HG03064 (cell line): ENCODE data around the gene NDUFS4.
"Not testable (repeated sequence)": the region's sequence is repeated elsewhere in the genome, so short reads cannot be mapped to it uniquely, and the experiment has no call there.

Source experiments
- ATAC-seq: cut with Tn5 transposase; IDR thresholded peaks from one replicate; pipeline ENCODE4 v1.9.1; 2021; ENCODE audit warnings: low read depth; ENCODE audit not compliant: unreplicated experiment

Gene NDUFS4

DNA sequence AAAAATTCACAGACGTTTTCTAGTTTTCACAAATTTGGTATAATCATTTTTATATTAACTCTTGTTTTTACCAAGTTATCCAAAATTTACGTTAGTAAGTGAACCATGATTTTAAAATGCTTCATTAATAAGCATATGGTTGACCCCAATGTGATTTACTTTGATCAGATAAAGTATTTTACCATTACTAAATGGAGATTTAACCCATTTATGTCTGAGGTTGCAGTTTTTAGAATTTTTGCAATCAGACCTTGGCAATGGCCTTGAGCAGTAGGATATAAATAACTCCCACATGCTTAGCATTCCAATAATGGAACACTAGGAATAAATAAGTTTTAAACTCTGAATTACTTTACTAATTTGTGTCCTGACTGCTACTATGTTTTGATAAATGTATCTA, 84.6 kb downstream of the NDUFS4 start:
- no peak for ATAC-seq

DNA sequence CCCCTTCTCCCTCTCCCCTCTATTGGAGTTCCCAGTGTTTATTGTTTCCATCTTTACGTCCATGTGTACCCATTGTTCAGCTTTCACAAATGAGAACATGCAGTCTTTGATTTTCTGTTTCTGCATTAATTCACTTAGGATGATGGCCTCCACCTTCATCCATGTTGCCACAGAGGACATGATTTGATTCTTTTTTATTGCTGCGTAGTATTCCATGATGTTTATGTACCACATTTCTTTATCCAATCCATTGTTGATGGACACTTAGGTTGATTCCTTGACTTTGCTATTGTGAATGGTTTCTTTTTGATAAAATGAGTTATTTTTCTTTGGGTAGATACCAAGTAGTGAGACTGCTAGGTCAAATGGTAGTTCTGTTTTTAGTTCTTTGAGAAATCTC, 88.9 kb downstream of the NDUFS4 start:
- ATAC-seq: no peak

DNA sequence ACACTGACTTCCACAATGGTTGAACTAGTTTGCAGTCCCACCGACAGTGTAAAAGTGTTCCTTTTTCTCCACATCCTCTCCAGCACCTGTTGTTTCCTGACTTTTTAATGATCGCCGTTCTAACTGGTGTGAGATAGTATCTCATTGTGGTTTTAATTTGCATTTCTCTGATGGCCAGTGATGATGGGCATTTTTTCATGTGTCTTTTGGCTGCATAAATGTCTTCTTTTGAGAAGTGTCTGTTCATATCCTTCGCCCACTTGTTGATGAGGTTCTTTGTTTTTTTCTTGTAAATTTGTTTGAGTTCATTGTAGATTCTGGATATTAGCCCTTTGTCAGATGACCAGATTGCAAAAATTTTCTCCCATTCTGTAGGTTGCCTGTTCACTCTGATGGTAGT, 100.1 kb downstream of the NDUFS4 start:
- ATAC-seq: not testable (repeated sequence)

DNA sequence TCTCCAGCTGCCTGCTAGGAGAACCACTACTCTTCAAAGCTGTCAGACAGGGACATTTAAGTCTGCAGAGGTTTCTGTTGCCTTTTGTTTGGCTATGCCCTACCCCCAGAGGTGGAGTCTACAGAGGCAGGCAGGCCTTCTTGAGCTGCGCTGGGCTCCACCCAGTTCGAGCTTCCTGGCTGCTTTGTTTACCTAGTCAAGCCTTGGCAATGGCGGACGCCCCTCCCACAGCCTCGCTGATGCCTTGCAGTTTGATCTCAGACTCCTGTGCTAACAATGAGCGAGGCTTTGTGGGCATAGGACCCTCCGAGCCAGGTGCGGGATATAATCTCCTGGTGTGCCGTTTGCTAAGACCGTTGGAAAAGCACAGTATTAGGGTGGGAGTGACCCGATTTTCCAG, 104.9 kb downstream of the NDUFS4 start:
- ATAC-seq: not testable (repeated sequence)

DNA sequence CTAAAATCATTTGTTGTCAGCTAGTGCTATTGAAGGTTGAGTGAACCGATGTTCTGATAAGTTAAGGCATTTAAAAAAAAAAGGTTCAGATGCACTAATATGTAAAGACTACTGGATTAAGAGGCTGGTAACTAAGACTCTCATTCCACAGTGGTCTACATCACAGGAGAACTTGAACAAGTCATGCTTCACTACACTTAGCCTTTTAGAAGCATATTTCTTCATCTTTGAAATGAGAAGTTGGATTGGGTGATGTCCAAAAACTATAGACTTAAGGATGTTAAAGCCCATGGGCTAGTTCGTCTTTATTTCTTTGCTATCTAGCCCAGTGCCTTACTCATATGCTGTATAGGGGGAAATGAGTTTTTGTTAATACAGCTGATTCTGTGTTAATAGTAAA, 107.2 kb downstream of the NDUFS4 start:
- no peak for ATAC-seq

DNA sequence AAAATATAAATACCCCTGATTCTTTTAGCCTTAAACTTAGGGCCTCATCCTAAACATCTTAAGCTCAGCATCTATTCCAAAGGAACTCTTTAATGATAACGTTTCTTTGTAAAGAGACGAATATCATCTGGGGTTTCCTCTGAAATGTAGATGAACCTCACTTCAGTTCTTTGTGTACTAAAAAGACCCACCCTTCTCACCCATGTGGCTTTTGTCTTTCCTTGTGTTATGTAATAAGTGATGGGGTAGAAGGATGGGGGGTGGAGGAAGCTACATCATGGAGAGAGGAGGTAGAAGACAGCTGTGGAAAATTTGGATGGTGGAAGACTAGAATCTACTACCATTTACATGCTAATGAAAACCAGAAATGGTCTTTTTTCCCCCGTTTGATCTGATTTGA, 111.0 kb downstream of the NDUFS4 start:
- ATAC-seq: no peak

DNA sequence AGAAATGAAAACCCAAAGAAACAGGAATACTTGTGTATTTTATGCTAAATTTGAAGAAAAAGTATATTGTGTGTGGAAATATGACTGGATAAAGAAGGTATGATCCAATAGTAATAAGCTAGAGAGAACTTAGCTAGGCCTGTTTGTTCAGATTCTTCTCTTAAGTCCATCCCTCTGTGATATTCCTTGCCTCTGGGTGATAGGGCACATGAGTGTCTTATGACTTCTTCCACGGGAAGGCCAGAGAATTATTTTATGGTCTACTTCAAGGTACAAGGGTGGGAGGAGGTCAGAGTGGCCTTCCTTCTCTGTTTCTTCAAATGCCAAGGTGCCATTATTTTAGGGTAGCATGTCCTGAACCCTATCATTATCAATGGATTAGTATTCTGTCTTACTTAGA, 113.7 kb downstream of the NDUFS4 start:
- no peak for ATAC-seq

DNA sequence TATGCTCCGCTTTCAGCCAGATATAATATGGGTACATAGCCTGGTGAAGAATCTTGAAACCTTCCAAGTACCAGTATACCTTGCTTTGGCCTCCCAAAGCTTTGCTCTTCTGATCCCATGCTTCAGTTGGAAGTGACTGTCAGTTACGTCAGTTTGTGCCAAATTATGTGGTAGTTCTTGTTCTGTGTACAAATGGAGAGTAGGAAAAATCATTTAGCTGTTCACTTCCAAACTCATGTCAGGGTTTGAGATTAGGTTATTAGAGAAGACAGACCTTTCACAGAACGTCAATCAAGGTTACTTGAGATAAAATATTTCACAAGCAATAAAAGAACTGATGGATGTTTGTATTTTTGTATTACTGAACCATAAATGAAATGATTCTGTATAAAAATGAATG, 117.2 kb downstream of the NDUFS4 start:
- ATAC-seq: no peak

DNA sequence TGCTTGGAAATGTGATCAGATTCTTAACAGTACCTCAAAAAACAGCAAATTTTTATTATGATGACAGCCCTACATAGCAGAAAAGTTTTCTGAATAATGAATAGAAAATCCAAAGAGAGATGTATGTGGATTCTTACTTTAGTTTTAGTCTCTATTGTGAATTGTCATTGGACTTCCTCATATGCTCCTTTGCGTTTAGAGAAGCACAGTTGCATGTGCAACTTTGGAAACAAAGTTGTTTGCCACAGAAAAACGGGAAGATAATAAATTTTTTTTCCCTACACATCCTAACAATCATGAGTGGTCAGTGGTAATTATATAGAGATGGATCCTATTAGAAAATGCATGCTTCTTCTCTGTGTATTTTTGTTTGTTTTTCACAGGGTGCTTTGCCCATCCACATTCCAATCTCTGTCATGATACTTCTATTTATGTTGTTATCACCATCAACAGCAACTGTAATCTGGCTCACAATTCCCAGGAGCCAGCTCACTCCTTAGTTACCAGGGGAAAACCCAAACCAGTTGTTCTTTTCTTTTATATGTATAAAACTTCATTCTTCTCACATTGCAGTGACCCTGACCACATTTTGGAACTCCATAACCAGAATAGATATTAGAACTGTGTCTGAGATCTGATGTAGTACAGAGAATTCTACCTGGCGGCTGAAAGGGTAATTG, 118.7 kb downstream of the NDUFS4 start:
- no peak for ATAC-seq

DNA sequence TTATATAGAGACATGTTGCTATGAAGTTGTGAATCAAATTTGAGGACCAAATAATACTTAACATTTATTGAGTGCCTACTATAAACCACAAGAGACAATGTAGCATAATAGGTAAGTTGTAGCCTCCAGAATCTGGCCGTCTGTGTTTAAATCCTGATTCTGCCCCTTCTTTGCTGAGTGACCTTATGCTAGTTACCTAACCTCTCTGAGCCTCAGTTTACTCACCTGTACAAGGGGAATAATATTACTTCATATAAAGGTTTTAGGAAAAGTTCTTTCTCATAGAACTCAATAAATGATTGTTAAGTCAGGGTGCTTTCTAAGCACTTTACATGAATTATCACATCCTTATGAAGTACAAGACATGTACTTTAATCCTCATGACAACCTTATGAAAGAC, 120.6 kb downstream of the NDUFS4 start:
- ATAC-seq: no peak

DNA sequence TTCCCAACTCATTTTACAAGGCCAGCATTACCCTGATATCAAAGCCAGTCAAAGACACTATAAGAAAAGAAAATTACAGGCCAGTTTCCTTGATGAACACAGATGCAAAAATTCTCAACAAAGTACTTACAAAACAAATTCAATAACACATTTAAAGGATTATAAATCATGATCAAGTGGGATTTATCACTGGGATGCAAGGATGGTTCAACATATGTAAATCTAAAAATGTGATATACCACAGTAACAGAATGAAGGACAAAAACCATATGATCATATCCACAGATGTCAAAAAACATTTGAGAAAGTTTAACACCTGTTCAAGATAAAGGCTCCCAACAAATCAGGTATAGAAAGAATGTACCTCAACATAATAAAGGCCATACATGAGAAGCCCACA, 130.6 kb downstream of the NDUFS4 start:
- no peak for ATAC-seq

DNA sequence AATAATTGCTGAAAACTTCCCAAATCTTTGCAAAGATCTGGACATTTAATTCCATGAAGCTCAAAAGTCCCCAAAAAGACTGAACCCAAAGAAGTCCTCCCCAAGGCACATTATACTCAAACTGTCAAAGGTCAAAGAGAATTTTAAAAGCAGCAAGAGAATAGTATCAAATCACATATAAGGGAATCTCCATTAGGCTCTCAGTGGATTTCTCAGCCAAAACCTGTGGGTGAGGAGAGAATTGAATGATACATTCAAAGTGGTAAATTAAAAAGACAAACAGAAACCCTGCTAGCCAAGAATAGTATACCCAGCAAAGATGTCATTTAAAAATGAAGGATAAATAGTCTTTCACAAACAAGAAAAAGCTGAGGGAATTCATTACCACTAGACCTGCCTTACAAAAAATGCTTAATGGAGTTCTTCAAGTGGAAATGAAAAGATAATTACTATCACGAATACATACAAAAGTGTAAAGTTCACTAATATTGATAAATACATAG, 134.1 kb downstream of the NDUFS4 start:
- ATAC-seq: no peak

DNA sequence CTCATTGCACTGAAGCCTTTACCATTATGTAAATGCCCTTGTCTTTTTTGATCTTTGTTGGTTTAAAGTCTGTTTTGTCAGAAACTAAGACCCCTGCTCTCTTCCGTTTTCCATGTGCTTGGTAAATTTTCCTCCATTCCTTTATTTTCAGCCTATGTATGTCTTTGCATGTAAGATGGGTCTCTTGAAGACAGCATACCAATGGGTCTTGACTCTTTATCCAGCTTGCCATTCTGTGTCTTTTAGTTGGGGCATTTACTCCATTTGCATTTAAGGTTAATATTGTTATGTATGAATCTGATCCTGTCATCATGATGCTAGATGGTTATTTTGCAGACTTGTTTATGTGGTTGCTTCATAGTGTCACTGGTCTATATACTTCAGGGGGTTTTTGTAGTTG, 150.0 kb downstream of the NDUFS4 start:
- ATAC-seq: not testable (repeated sequence)

DNA sequence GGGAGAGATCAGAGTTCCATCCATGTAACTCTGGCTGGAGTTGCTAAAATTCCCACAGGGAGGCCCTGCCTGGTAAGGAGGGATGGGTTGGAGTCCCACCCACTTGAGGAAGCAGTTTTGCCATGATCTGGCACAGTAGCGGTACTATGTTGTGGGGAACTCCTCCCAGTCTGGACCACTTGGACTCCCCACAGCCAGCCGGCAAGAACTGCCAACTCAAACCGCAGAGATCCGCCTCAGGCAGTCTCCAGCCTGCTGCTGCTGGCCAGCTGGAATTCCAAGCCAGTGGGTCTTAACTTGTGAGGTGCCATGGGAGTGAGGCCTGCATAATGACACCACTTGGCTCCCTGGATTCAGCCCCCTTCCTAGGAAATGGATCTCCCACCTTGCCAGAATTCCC, 151.9 kb downstream of the NDUFS4 start:
- ATAC-seq: no peak

DNA sequence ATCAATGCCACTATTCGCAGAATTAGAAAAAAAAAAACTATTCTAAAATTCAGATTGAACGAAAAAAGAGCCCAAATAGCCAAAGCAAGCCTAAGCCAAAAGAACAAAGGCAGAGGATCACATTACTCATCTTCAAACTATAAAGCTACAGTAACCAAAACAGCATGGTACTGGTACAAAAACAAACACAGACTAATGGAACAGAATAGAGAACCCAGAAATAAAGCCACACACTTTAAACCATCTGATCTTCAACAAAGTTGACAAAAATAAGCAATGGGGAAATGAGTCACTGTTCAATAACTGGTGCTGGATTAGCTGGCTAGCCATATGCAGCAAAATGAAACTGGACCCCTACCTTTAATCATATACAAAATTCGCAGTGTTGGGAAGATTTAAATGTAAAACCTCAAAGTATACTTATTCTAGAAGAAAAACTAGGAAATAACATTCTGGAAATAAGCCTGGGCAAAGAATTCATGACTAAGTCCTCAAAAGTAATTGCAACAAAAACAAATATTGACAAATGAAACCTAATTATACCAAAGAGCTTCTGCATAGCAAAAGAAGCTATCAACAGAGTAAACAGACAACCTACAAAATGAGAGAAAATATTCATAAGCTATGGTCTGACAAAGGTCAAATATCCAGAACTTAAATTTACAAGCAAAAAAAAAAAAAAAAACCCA, 153.7 kb downstream of the NDUFS4 start:
- ATAC-seq: no peak

DNA sequence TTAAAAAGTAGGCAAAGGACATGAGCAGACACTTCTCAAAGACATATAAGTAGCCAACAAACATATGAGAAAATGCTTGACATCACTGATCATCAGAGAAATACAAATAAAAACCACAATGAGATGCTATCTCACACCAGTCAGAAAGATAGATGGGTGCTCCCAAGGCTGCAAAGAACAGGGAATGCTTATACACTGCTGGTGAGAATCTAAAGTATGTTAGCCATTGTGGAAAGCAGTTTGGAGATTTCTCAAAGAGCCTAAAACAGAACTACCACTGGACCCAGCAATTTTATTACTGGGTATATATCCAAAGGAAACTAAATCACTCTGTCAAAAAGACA, 154.2 kb downstream of the NDUFS4 start:
- ATAC-seq: no peak

DNA sequence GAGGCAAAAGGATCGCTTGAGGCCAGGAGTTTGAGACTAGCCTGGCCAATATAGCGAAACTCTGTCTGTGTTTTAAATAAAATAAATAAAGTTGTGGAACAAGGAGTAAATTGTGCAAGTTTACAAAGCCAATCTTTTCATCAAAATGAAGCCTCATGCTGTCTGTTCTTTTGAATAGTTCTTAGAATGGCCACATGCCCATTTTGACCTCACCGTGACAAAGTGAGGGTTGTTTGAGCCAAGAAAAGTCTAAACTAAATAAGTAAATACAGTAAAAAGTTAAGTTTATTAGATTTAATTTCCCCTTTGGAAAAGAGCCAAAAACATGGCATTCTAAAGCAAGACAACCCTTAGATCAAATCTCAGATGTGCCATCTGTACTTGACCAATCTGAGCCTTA, 165.7 kb downstream of the NDUFS4 start:
- ATAC-seq: no peak

DNA sequence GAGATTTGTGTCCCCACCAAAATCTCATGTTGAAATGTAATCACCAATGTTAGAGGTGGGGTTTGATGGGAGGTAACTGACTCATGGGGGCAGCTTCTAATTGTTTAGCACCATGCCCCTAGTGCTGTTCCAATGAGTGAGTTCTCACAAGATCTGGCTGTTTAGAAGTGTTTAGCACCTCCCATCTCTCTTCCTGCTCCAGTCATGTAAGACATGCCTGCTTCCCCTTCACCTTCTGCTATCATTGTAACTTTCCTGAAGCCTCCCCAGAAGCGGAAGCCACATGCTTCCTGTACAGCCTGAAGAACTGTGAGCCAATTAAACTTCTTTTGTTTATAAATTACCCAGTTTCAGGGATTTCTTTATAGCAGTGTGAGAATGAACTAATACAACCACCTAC, 170.5 kb downstream of the NDUFS4 start:
- no peak for ATAC-seq
